GM19468 (cell line): ENCODE results near the gene PARL.

Experiments
- ATAC-seq: cut with Tn5 transposase; IDR thresholded peaks from one replicate; pipeline ENCODE4 v1.9.1; 2021; ENCODE audit warnings: mild to moderate bottlenecking, moderate library complexity, moderate number of reproducible peaks; ENCODE audit not compliant: unreplicated experiment; ENCODE audit errors: extremely low read depth

PARL gene

GRCh38 chr3:183822631-183823030, 62.0 kb downstream of the PARL start:
- no peak for ATAC-seq

DNA sequence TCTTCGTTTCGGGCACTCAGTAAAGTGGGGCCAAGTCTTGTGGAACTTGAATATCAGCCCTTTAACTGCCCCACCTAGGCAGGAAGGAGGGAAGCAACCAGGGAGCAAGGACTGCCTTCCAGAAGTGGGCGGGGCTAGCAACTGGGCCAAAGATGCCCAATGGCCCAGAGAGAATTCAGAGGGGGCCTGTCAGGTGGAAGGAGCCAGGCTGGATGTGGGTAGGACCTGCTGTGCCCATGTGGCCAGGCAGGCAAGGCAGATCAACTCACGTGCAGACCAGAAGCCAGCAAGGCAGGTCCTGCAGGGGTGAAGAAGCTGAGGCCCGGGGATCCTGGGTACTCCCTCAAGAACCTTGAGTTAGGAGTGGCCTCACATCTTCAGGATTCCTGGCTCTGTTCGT, 64.8 kb downstream of the PARL start:
- no peak for ATAC-seq

GRCh38 chr3:183818706-183819624, 65.7 kb downstream of the PARL start:
- no peak for ATAC-seq

DNA sequence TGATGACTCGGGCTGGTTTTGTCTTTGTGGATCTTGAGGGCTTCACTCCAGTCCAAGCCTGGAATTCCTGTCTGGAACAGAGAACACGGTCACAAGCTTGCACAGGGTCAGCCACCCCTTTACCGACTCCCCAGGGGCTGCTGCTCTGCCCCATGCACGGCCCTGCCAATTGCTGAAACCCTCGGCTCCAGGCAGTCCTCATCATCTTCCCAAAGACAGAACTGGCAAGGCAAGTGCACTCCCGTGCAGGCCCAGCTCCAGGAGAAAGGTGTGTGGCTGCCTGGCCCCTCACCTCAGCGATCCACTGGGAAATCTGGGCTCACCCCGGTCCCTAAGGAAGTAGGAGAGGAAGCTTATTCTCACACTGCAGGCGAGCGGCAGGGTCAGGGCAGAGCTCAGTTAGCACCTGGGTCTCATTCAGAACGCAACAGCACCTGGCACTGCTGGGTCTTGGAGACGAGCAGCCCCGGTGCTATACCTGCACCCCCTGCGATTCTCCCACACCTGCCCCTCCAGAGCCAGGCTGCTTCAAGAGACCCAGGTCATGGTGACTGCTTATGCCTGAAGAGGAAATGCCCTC, 66.5 kb downstream of the PARL start:
- no peak for ATAC-seq

DNA sequence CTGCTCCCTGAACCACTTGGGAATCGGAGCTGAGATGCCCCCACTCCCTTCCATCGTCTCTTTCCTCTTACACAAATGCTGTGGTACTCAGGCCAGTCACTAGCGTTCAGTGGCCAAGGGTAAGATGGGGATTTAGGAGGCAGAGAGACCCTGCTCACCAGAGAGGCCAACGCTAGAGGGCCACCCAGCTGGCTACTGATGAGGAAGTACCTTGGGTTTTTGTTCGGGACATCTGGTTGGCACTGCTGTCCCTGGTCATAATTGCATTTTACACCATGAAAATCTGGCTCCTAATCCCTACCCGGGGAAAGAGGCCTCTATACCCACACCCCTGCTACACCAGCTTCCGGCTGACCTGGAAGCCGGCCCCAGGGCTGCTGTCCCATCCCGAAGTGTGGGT, 67.0 kb downstream of the PARL start:
- no peak for ATAC-seq

- no peak for ATAC-seq
Measured at GRCh38 chr3:183816681-183817510, 67.8 kb downstream of the PARL start.

GRCh38 chr3:183815951-183816475, 68.7 kb downstream of the PARL start:
- ATAC-seq: no peak

DNA sequence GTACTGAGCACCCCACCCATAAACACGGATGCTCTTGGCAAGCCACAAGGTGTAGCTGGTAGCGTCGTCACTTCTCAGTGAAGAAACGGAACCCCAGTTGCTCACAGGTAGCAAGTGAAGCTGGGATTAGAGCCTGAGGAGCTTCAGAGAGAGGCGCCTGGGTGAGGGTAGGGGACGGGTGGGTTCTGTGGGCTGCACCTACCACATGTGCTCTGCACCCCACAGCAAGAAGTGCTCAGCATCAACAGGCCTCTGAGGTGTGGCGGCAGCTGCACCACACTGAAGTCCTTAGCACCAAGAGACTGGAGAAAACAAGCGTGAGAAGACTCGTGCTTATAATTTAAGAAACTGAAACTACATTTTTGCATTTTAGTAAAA, 69.1 kb downstream of the PARL start:
- no peak for ATAC-seq

DNA sequence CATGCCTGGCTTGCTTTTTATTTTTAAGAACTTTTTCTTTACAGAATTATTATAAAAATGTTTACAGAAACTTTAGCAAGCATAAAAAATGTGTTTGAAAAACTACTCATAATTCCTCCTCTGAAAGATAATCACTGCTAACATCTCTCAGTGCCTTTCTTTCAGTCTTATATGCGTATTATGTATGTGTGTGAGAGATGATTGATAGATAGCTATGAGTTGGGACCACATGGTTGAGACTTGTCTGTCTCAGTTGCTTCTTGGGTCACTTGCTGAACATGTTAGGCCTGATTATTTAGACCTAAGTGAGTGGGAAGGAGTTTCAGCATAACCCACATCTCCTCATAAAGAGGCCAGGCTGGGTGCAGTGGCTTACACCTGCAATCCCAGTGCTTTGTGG, 70.4 kb downstream of the PARL start:
- no peak for ATAC-seq

DNA sequence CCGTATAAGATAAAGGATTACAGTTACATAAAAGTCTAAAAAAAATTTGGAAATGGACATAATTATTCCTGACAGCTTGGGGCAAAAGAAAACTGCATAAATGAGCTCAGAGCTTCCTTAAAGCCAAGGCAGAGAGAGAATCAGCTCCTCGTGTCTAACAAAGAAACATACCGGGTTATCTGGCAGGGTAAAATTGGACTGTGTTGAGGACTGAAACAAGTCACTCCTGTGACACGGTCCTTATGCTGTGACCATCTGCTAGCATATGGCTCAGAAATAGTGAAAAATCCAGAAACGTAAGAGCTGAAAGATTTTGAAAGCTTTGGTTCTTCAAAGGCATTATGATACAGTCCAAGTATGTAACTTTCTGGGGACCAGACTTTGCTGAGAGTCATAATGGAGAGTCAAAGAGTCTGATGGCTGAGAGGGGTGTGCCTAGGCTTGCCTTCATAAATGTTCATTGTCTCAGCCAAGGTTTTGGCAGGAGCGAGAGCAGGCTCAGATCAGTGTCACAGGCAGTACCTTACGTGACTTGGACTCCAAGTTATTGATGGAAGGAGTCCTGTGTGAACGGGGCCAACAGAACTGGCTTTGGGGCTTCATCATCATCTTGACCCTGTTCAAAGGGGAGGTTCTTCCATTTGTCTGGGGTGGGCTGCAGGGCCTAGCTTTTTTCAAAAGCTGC, 71.8 kb downstream of the PARL start:
- no peak for ATAC-seq

- no peak for ATAC-seq
Measured at GRCh38 chr3:183811638-183812037, 73.0 kb downstream of the PARL start.

DNA sequence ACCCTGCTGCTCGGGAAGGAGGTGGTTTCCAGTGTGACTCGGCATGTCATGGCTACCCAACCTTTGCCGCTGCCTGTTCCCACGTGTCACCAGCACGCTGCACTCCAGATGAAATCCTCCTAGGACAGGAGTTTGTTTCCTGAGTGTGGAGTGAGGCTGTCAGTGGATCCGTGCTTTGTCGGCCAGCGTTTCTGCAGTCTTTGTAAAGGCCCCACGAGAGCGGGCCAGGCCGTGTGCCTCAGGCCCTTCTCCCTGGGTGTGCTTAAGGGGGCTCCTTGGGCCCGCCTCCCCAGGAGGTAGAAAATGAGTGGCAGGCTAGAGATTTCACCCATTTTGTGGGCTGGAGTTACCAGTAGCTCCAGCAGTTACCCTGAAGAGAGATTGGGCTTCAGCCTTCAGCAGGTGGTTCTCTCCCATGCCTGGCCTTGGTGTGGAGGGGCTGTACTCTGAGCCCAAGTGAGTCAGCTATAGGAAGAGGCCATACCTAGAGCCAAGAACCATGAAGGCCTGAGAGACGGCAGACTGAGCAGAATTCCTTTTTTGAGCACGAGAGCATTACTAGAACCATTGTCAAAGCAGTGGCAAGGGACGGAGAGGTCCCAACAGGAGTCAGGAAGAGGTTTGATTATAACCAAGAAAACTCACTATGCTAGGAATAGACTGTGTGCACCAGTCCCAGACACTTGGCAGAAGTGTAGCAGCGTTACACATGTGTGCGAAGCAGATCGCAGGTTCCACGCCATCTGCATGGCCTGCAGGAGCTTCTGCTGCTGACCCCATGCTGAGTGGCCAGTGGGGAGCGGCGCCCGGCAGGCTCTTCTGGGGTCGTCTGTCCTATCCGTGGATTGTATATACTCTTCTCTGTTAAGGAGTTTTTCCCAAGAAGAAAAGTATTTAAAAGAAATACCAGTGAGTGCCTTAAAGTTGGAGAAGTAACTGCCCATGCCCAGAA, 73.8 kb downstream of the PARL start:
- ATAC-seq: no peak

- no peak for ATAC-seq
Measured at GRCh38 chr3:183809270-183809669, 75.4 kb downstream of the PARL start.

GRCh38 chr3:183808355-183808754, 76.3 kb downstream of the PARL start:
- no peak for ATAC-seq

- no peak for ATAC-seq
Measured at GRCh38 chr3:183807881-183808280, 76.8 kb downstream of the PARL start.

- ATAC-seq: no peak
Measured at GRCh38 chr3:183807209-183807728, 77.4 kb downstream of the PARL start.

DNA sequence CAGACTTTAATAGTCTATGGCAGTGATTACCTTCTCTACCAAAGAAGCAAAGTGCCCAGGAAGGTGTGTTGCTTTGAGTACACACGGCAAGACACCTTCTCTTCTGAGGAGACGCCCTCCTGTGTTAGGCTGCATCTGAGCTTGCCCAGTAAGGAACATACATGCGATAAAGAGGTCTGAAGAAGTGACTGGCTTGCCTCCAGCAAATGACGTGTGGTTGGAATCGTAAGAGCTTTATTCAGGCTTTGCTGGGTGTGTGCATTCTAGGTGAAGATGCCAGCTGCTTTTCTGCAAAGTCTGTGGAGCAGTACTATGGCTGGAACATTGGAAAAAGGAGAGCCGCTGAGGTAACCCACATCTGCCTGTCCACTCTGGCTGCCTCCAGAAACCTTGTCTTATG, 81.7 kb downstream of the PARL start:
- ATAC-seq: no peak

DNA sequence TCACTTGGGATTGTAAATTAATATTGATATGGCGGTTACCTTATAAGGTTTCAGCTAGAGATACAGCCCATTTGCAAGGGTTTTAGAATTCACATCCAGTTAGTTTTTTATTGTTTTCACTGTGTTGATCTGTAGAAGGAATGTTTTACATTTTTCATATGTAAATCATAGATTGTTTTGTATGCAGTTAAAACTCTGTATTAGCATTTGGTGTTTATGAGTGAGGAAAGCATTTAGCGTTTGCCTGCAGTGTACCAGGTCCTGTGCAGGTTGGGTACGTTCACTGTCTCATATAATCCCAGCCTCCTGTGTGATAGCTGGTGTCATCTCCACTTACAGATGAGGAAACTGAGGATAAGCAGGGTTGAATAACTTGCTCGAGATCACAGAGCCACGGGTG, 83.1 kb downstream of the PARL start:
- no peak for ATAC-seq
